T-helper 2 cell treated with Interferon-gamma antibody and Interleukin-4, amounts not matched to agents 5 μg/mL and 100 μg/mL, for 36 hours (primary cell): ENCODE data around the gene STAB2.
A peak's percentile ranks its signal among the peaks of the same experiment; 100 is the strongest.

Experiments
- DNase-seq: peaks from one replicate; pipeline ENCODE4 v3.0.0; 2021; ENCODE audit warnings: low spot score
- H3K27ac Mint-ChIP-seq: one replicate; pipeline ENCODE4 v1.8.0; 2021; ENCODE audit warnings: mild to moderate bottlenecking, mixed read lengths
- H3K27me3 Mint-ChIP-seq: one replicate; pipeline ENCODE4 v1.8.0; 2021; ENCODE audit warnings: low read depth, mixed read lengths
- H3K36me3 Mint-ChIP-seq: one replicate; pipeline ENCODE4 v1.8.0; 2021; ENCODE audit warnings: low read depth, mixed read lengths
- H3K4me1 Mint-ChIP-seq: one replicate; pipeline ENCODE4 v1.8.0; 2021; ENCODE audit warnings: low read depth, mixed read lengths
- H3K4me3 Mint-ChIP-seq: one replicate; pipeline ENCODE4 v1.8.0; 2022; ENCODE audit warnings: mild to moderate bottlenecking, moderate library complexity, mixed read lengths
- H3K9me3 Mint-ChIP-seq: one replicate; pipeline ENCODE4 v1.8.0; 2021; ENCODE audit warnings: mixed read lengths

STAB2 gene

DNA sequence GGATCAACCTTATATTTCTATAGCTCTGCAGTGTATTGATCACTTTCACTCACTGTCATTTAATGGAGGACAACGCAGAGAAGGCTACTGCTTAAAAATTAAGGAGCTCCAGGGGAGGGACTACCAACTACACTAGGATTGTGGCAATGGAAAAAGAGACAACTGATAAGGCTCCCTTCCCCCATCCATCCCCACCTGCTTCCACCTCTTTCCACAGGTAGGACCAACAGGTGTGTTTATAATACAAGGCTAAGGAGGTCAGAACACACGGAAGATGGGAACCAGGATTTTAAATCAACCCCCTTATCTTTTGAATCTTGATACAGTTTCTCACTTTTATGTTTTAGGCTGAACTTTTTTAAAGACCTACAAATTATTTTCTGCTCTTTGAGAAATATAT, 90.8 kb downstream of the STAB2 start:
- Mint-ChIP-seq H3K27me3 (no peaks in the 10 kb centered on the region), H3K36me3 (no peaks in the 10 kb centered on the region), H3K9me3 (no peaks in the 10 kb centered on the region), H3K4me3 (no peak overlapping the region), H3K4me1 (peaks cover 1% of the 10 kb centered on the region), H3K27ac (no peak overlapping the region)
- DNase-seq: no peak

DNA sequence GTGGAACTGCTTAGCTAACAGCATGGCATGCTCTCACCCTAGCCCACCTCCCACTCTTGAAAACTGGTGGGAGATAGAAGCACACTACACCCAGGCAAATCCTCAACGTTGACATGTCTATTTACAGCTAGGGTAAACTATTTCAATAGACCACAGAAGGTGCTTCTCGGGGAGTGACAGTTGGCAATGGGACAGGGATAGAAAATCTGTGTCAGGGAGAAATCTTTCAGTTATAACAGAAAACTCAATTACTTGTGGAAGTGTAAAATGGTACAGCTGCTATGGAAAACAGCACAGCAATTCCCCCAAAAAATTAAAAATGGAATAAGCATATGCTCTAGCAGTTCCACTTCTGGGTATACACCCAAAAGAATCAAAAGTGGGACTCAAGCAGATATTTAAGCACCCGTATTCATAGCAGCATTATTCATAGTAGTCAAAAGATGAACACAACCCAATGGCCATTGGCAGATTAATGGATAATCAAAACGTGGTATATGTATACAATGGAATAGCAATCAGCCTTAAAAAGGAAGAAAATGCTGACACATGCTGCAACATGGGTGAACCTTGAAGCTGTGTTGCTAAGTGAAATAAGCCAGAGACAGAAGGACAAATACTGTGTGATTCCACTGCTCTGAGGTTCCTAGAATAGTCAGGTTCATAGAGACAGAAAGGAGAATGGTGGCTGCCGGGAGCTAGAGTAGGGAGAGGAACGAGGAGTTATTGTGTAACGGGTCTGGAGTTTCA, 92.5 kb downstream of the STAB2 start:
- H3K9me3 Mint-ChIP-seq: no peaks in the 10 kb centered on the region
- H3K27me3 Mint-ChIP-seq: no peaks in the 10 kb centered on the region
- DNase-seq: no peak
- H3K4me1 Mint-ChIP-seq: peaks cover 1% of the 10 kb centered on the region
- no peaks in the 10 kb centered on the region for H3K36me3 Mint-ChIP-seq
- H3K27ac Mint-ChIP-seq: no peak overlapping the region
- H3K4me3 Mint-ChIP-seq: no peak overlapping the region

DNA sequence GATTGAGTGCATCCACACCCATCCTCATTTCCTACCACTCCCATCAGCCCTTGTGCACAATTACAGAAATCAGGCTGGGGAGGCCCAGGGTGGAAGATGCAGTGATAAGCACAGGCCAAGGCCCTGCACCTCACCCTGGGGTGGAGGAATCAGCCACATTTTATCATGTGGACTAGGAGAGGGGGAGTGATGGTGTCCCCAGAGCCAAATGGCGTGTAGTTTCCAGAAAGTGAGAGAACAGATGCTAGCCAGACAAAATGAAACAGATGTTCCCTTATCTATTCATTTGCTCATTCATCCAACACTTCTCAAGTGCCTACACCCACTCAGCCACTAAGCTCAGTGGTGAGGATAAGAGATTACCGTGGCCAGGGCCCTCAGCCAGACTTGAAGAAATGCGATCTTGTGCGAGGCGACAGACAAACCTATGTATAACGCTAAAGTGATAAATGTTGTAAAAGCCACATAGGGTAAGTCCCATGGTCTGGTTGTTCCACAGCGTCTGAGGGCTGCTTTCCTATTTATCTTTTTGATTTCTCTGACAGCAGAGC, 93.6 kb downstream of the STAB2 start:
- DNase-seq: peak; percentile 45
- Mint-ChIP-seq H3K27ac (no peak overlapping the region), H3K4me1 (peaks cover 1% of the 10 kb centered on the region), H3K9me3 (no peaks in the 10 kb centered on the region), H3K27me3 (no peaks in the 10 kb centered on the region), H3K4me3 (no peak overlapping the region), H3K36me3 (no peaks in the 10 kb centered on the region)

DNA sequence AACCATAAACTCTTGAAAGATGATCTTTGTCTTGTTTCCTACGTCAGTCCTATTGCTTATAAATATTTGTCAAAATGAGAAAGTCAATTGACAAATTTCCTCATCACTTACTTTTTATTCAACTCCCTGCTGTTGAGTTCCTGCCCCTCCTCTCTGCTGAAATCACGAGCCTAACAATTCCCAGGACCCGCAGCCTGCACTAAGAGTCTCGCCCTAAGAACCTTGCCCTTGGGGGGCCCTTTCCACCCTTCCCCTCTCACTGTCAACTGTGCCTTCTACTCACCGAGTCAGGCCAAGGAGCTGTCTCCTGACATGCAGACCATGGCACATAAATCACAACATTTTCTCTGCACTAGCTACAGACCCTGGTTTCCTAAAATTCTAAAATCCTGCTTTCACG, 99.0 kb downstream of the STAB2 start:
- H3K9me3 Mint-ChIP-seq: no peaks in the 10 kb centered on the region
- peaks cover 3% of the 10 kb centered on the region for H3K27me3 Mint-ChIP-seq

DNA sequence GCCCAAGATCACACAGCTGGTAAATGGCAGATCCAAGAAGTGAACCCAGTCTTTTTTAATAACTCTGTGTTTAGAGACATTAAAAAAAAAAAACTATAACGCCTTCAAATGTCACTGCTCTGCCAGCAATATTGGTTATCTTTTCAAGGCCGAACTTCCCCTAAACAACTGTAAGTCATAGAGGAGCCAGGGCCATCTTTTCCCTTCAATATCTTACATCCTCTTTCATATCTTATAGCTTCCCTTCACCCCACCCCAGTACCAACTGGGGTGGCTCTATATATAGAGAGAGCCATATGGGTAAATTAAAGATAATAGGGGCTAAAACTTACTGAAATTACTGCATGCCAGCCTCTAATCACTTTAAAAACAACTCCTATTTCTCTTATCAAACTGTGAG, 100.2 kb downstream of the STAB2 start:
- H3K9me3 Mint-ChIP-seq: no peaks in the 10 kb centered on the region
- H3K27ac Mint-ChIP-seq: no peak overlapping the region
- no peak for DNase-seq
- H3K36me3 Mint-ChIP-seq: no peaks in the 10 kb centered on the region
- no peak overlapping the region for H3K4me3 Mint-ChIP-seq
- H3K4me1 Mint-ChIP-seq: no peaks in the 10 kb centered on the region
- peaks cover 5% of the 10 kb centered on the region for H3K27me3 Mint-ChIP-seq

More for the DNA sequence above, 99.0 kb downstream of the STAB2 start:
- H3K4me3 Mint-ChIP-seq: no peak overlapping the region
- no peak for DNase-seq
- H3K4me1 Mint-ChIP-seq: no peaks in the 10 kb centered on the region
- H3K27ac Mint-ChIP-seq: no peak overlapping the region
- no peaks in the 10 kb centered on the region for H3K36me3 Mint-ChIP-seq

DNA sequence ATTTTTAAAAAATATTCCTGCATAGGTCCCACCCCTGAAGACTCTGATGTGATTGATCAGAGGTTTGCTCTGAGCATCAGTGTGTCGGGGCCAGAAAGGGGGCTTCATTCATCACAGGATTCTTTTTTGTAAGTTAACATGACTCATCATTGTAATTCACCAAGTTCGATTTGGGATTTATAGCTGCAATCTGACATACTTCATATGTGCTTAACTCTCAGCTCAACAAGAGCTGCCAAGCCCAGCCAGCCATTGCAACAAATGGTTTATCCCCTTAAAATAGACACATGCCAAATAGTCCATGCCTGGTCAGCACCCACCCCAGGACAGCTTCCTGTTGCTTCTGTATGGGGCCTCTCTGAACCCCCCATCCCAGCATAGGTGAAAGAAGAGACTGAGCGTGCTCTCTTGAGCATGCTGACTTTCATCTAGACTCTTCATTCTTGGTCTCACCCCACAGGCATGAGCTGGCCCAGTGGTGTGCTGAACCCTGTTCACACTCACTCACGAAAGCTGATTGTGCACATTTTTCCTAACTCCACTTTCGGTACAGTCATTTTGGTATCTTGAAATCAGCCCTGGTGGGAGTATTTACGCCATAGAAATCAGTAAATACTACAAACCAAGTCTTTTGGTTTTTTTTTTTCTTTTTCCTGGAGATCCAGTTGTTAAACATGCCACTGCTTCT, 101.4 kb downstream of the STAB2 start:
- no peak overlapping the region for H3K27ac Mint-ChIP-seq
- H3K4me3 Mint-ChIP-seq: no peak overlapping the region
- no peaks in the 10 kb centered on the region for H3K9me3 Mint-ChIP-seq
- H3K4me1 Mint-ChIP-seq: no peaks in the 10 kb centered on the region
- H3K36me3 Mint-ChIP-seq: no peaks in the 10 kb centered on the region
- H3K27me3 Mint-ChIP-seq: peaks cover 5% of the 10 kb centered on the region
- peak; percentile 23 for DNase-seq

DNA sequence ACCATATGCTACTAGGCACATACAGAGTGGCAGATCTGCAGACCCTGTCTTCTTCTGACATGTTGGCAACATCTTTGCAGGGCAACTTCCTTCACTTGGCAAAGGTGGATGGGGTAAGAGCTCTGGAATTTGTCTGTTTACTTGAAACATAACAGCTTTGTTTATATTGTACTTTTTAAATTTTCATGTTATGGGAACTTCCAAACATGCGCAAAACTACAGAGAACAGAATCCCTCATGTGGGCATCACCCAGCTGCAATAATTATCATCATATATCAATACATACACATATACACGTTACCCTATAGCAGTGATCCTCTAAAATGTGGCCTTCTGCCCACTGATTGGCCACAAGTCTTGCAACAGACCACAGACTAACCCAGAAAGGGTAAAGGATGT, 103.4 kb downstream of the STAB2 start:
- no peak overlapping the region for H3K27ac Mint-ChIP-seq
- H3K4me3 Mint-ChIP-seq: no peak overlapping the region
- H3K27me3 Mint-ChIP-seq: peaks cover 6% of the 10 kb centered on the region
- H3K4me1 Mint-ChIP-seq: no peaks in the 10 kb centered on the region
- H3K9me3 Mint-ChIP-seq: no peaks in the 10 kb centered on the region
- no peak for DNase-seq
- no peaks in the 10 kb centered on the region for H3K36me3 Mint-ChIP-seq

DNA sequence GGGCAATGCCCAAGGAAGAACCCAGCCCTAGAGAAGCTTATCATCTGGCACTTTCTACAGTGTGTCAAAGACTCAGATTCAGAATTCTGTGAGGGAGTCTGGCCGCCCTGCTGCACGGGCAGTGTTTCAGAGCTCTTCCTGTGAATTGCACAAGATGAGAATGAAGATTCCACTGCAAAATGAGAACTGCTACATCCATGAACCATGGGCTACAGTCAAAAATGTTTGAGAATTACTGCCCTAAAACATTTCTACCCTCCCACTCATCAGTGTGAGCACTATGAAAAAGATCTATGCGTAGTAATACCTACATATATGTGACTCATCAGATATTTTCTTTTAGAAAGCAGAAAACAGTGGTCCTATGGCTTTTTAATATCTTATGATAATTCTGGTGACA, 104.0 kb downstream of the STAB2 start:
- DNase-seq: no peak
- Mint-ChIP-seq H3K27me3 (peaks cover 6% of the 10 kb centered on the region), H3K4me3 (no peak overlapping the region), H3K27ac (no peak overlapping the region), H3K36me3 (no peaks in the 10 kb centered on the region), H3K9me3 (no peaks in the 10 kb centered on the region), H3K4me1 (no peaks in the 10 kb centered on the region)

DNA sequence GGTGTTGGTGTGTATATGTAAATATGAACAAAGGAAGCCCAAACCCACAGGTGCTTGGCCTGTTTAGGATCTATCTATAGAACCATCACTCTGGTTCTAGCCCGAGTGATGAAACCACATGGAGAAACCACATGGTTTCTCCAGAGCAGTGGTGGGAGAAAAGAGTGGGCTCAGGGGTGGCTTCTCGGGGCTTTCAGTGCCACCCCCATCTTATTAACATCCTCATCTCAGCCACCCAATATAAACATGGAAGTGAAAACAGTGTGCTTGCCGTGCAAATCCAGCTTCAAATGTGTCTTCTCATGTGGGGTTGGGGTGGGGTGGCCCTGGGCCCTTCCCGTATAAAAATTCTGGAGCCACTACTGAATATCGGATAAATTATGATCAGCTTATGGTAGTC, 109.0 kb downstream of the STAB2 start:
- no peaks in the 10 kb centered on the region for H3K36me3 Mint-ChIP-seq
- peaks cover 3% of the 10 kb centered on the region for H3K4me1 Mint-ChIP-seq
- peaks cover 9% of the 10 kb centered on the region for H3K27me3 Mint-ChIP-seq
- no peaks in the 10 kb centered on the region for H3K9me3 Mint-ChIP-seq
- no peak overlapping the region for H3K27ac Mint-ChIP-seq
- no peak for DNase-seq
- no peak overlapping the region for H3K4me3 Mint-ChIP-seq

DNA sequence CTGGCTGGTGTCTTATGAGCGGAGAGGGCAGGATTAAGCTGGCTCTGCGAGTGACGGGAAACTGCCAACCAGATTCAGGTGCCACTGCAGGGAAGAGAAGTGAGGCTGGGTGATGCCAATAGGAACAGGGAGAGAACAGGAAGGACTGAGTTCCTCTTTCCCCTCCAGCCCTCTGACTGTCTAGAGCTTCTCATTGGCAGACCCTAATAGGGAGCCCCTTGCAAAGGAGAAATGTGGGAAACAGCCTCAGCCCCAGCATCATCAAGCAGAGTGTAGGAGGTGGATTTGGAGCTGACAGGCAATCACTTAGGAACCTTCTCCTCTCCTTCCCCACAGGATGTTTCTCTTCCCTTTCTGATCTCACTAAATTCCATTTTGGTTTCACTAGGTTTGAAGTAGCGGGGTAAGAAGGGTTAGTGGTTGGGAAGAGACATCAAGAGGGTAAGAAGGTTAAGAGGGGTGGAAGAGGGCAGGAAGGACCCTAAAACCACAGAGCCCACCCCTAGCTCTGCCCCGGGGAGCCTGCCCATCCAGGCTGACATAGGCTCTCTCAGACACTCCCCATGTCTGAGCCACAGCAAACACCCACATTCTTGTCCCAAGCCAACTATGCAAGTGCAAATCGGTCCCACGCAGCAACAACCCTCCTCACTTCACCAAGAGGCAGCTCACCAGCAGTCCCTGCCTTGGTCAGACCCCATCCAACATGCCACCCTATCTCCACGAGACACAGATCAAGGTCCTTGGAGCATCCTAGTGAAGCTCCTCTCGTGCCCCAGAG, 111.1 kb downstream of the STAB2 start:
- Mint-ChIP-seq H3K4me1 (peaks cover 3% of the 10 kb centered on the region), H3K36me3 (no peaks in the 10 kb centered on the region), H3K27me3 (peaks cover 7% of the 10 kb centered on the region), H3K4me3 (no peak overlapping the region), H3K9me3 (no peaks in the 10 kb centered on the region), H3K27ac (no peak overlapping the region)
- DNase-seq: no peak

DNA sequence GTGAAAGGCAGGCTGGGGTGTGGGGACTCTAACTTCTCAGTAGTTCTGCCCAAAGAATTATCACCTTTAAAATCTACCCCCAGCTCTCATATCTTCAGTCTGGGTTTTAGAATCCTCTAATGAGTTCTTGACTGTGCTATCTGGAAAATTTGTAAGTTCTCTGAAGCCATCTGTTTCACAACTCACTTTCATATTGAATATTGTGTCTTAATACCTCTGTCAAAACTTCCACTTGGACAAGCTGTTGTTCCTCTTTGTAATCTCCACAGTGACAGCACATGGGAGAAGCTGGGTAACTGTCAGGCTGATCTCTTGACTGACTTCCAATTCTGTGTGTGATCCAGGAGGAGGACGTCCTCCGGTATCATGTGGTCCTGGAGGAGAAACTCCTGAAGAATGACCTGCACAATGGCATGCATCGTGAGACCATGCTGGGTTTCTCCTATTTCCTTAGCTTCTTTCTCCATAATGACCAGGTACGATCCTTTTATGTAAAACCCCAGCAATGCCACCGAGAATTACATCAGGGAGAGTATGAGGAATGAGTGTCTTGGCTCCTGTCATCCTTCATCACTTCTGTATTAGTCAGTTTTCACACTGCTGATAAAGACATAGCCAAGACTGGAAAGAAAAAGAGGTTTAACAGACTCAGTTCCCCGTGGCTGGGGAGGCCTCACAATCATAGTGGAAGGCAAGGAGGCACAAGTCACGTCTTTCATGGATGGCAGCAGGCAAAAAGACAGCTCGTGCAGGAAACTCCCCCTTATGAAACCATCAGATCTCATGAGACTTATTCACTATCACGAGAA, 111.9 kb downstream of the STAB2 start:
- Mint-ChIP-seq H3K36me3 (no peaks in the 10 kb centered on the region), H3K27ac (no peak overlapping the region), H3K4me3 (no peak overlapping the region), H3K4me1 (peaks cover 3% of the 10 kb centered on the region), H3K27me3 (peaks cover 7% of the 10 kb centered on the region), H3K9me3 (no peaks in the 10 kb centered on the region)
- no peak for DNase-seq

DNA sequence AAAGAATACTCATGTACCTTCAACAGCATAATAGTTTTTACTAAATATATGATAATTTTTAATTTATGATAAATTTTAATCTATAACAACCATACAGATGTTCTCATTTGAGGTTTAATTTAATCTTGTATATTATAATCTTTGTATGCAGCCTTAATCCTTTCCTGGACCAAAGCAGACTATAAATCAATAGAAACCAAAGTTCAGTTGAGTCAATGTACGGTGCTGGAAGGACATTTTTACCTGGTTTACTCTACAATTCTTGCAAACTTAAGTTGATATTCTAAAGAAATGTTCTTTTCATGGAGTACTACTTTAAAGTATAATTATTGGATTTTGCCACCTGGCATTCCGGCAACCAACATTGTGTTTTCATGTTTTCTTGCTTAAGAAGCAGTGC, 118.0 kb downstream of the STAB2 start:
- Mint-ChIP-seq H3K4me1 (no peaks in the 10 kb centered on the region), H3K36me3 (no peaks in the 10 kb centered on the region), H3K27me3 (peaks cover 6% of the 10 kb centered on the region), H3K9me3 (no peaks in the 10 kb centered on the region), H3K27ac (no peak overlapping the region), H3K4me3 (no peak overlapping the region)
- DNase-seq: no peak

DNA sequence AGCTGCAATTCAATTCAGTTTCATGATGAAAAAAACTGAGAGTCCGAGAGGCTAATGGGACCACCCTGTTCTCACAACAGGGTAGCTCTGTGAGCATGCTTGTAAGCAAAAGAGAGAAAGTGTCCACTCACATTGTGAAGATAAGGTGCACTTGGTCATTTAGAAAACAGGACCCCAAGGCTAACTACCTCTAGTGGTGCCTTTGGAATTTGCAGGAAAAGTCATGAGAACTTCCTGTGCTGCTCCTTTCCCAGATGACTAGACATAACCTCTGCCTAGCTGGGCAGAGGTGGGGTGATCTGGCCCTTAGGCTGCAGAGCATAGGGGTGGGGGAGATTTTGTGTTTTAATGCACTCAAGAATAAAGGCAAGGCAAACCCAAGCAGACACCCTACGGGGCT, 118.9 kb downstream of the STAB2 start:
- Mint-ChIP-seq H3K9me3 (no peaks in the 10 kb centered on the region), H3K4me1 (no peaks in the 10 kb centered on the region), H3K36me3 (no peaks in the 10 kb centered on the region), H3K27ac (no peak overlapping the region), H3K4me3 (no peak overlapping the region), H3K27me3 (peaks cover 6% of the 10 kb centered on the region)
- DNase-seq: no peak
